Activated CD8-positive, alpha-beta memory T cell treated with anti-CD3 and anti-CD28 coated beads, Interleukin-2, amount 50 U/mL, for 1 hour (primary cell): Measurements from ENCODE around the gene GABRD.

ENCODE experiments used
- DNase-seq: peaks from one replicate; pipeline ENCODE4 v3.0.0-alpha.2; 2020; ENCODE audit errors: extremely low read depth

The GABRD gene

DNA sequence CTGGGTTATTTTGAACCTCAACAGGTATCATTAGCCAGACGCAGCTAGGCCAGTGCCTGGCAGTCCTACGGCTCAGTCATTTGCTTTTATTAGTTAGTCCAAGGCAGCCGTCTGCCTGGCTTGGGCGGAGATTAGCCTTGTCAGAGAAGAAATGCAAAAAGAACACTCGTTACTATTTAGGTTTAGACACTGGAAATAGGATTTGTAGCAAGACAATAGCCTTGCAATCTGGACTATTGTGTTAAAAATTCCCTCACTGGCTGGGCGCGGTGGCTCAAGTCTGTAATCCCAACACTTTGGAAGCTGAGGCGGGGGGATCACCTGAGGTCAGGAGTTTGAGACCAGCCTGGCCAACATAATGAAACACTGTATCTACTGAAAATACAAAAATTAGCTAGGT lies 20.1 kb downstream of the GABRD start:
- no peak for DNase-seq

DNA sequence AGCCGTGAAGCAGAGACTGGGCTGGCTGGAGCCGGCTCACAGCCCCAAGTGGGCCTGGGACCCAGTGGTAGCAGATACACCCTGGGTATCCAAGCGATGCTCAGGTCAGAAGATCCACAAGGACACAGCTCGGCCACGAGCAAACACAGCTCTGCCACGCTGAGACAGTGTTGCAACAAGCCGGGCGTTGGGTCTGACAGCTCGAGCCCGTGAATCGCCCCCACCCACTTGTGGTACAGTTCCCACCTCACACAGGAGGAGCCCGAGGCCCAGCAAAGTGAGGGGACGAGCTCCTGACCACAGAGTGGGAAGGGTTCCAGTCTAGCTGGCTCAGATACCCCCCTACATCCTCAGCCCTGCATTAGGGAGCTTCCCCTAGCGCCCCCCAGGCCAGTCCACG lies 22.2 kb downstream of the GABRD start:
- DNase-seq, result no peak

DNA sequence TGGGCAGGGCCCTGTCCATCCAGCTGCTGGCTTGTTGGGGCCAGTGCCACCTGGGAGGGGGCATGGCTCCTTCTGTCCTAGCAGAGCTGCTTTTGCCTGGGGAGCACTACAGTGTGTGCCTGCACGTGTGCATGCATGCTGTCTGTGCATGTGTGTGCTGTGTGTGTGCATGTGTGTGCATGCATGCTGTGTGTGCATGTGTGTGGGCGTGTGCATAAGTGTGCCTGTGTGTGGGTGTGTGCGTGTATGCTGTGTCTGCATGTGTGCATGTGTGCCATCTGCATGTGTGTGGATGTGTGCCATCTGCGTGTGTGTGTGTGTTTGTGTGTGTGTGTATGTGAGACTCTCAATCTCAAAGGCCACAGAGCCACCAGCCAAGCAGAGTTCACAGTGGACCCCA lies 22.7 kb downstream of the GABRD start:
- DNase-seq, result no peak

DNA sequence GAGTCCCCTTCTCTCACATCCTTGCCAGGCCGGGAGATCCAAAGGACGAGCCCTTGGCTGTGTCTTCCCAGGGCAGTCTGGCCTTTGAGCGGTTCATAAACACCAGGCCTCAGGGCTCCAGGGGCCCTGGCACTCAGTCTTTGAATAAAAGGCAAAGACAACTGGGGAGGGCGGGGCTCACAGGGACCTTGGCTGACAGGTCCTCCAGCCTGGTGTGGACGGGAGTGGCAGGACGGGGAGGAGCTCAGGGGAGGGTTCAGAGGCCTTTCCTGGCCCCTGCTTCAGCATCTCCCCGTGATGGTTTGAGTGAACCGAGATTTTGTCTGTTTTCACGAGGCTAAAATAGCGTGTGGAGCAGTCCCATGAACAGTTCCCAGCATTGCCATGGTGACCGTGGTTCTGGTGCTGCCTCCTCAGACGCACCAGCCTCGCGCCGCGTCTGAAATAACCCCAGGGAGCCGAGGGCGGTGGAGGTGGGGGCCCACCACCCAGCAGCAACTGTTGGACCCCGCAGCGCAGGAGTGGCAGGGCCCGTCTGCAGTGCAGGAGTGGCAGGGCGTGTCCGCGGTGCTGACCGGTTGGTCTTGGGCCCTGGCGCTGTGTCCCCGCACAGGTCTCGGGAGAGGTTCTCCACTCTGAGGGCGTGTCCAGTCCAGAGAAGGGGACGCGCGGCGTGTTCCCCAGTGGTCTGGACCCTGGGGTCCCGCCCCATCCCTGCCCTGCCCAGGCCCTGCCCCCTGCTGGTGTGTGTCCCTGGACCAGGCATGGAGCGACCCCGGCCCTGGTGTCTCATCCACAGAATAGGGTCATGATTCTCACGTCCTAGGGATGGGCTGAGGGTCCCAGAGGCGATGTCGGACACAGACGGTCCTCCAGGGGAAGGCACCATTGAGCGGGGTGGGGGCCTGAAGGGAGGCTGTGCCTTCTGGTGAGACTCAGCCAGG lies 24.0 kb downstream of the GABRD start:
- DNase-seq, result no peak

DNA sequence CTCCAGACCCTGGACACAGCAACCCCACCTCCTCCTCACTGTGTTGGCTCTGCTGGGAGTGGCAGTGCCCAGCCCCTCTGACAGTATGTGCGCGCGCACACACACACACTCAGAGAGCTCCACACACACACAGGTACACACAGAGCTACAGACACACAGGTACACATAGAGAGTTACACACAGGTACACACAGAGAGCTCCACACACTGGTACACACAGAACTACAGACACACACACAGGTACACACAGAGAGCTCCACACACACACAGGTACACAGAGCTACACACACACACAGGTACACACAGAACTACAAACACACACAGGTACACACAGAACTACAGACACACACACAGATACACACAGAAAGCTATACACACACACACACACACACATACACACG lies 24.7 kb downstream of the GABRD start:
- DNase-seq, result no peak

DNA sequence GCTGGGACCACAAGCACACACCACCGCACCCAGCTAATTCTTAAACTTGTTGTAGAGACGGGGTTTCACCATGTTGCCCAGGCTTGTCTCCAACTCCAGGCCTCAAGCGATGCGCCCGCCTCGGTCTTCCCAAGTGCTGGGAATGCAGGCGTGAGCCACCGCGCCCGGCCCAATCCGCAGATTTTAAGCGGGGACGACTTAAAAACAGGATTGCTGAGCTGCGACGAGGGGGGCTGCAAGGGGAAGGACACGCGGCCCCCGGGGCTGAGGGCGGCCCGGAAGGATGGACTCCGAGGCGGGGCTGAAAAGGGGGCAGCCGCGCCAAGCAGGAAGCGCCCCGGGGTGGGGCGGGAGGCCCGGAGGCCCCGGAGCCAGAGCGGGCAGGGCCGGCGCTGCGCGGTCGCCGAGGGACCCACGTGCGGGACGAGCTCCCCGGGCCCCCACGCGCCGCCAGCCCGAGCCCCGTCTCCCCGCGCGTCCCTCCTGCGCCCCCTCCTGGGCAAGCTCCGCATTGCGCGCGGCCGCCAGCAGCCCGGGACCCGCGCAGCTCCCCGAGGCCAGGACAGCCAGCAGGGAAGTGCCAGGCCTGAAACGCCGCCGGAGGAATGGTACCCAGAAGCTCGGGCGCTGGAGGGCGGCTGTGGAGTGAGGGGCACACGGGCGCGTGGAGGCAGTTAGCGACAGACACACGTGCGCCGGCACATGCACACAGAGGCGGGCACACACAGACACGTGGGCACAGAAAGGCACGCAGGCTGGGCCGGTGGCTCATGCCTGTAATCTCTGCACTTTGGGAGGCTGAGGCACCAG lies 25.6 kb downstream of the GABRD start:
- no peak for DNase-seq

DNA sequence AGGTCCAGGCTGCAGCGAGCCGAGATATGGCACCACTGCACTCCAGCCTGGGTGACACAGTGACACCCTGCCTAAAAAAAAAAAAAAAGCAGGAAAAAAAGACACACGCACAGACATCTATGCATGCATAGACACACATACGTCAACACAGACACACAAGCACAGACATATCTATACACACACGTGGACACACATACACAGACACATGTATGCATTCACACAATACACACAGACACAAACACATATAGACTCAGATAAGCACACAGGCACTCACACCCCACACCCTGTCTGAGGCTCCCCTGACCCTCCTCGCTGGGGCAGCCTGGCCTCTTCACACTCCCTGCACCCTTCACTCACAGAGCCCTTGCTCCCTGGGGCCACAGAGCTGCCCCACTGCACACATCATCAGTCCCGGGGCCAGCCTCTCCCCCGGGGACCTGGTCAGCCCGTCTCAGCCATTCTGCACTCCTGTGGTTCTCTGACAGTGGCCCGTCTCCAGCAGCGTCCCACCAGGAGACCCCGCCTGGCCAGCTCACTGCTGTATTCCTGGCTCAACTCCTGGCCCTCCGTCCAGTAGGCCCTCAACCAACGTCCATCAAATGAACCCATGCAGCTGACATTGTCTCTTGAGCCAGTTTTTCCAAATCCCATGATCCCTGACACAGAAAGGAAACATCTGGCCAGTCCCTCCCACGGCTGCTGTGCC lies 26.5 kb downstream of the GABRD start:
- DNase-seq, result no peak

DNA sequence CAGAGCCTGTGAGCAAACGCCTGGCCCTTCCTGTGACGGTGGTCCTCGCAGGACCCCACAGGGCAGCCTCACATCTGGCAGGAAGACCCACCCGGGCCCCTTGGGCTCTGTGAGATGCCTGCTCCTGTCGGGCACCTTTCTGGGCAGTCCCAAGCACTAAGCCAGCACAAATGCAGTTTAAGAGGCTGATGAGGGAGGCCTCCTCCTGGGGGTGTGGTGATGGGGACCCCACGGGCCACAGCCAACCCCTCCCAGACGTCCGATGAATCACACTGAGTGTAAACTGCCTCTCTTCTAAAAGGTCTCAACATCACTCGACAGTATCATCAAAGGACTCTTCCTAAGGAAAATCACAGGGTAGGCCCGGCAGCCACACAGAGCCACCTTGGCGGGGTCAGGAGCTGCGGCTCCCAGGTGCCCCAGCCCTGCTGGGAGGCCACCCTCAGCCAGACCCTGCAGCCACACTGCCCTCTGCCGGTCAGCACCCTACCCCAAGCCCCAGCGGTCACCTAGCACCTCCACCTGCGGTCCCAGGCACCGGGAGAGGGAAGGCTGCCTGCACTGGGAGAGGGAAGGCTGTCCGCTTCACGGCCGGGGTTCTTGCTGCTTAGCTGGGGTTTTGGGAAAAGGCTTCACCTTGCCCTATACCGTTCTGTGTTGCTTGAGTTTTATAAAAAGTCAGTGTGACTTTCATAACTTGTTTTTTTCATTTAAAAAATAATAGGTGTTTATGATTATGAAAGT lies 27.2 kb downstream of the GABRD start:
- no peak for DNase-seq

DNA sequence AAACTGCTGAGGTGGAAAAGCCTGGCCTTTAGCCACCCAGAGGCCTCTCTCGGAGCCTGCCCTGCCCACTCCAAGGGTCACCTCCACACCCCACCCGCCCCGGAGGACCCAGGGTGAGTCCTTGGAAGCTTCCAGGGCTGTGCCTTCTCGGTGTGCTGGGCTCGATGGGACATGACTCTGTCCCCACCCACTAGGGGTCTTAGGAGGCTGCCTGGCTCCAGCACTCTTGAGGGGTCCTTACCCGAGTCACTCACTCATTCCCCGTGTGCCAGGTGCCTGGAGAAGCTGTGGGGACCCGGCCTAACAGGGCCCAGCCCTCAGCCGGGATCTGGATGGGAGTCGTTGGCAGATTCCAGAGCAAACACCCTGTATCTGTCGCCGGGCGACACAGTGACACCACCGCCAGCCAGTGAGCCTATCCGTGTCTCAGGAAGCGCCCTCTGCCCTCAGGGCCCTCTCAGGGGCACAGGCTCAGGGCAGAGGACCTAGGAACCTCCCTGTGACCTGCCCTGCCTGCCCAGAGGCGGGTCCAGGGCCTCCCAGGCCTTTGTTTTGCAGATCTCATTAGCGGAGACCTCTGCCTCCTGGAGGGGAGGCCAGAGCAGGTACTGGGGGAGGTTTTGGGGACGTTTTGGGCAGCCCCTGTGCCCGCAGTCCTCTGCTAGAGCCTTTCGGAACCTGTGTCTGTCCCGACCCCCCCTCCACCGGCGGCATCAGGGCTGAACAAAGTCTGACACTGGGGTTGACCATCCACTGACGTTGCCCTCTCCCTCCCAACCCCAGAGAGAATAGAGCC lies 28.0 kb downstream of the GABRD start:
- DNase-seq, result no peak

DNA sequence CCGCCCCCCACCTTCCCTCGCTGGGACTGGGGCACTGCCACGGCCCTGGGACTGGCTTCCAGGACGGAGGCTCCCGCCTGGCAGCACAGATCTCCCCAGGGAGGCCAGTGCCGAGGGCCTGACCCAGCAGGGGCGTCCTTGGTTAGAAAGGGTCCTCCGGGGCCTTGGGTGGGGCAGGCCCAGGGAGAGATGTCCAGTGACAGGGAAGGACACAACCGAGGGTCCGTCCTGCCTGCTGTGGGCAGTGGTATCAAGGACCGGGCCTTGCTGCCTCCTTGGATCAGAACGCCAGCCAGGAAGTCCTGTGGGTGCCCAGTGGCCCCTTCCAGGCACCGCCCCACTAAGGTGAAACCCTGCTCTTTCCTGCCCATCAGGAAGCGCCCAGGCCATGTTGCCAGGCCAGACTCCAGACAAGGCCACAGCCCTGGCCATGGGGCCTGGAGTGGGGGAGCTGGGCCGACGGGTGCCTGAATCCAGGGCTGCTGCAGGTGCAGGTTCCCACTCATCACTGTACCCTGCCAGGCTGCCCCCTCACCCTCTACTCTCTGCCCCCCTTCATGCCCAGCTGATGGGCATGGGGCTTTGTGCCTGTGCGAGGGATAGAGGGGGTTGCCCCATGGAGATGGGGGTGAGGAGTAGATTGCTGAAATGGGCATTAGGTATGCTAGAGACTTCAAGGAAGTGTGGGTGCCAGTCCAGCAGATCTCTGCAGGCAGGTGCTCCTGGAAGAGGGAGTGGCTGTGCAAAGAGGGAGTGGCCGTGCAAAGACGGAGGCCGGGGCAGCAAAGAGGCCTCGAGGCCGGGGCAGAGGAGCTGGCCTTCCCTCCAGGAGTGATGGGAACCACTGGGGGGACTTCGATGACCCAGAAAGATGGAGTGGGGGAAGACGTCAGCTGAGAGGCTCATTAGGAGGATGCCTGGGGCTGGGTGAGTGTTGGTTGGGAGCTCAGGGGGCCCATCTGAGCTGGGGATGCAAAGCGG lies 28.9 kb downstream of the GABRD start:
- no peak for DNase-seq

DNA sequence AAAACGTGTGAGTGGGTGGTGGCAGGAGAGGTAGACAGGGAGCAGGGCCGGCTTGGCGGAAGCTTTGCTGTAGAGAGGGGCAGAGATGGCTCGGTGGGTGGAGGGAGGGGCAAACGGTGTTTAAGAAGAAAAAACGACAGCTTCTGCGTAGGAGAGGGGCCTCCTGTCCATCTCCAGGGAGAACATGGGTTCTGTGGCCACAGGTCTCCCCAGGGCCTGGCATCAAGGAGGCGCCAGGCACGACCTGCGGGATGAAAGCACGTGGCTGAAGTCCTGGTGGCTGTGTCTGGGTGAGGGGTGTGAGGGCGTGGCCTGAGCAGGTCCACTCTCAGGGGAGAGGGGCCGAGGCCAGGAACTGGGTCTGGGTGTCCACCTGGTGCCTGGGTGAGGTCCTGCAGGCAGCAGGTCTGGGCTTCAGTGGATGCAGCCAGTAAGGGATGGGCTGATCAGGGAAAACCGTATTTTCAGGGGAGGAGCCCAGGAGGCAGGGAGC lies 30.1 kb downstream of the GABRD start:
- DNase-seq, result no peak

DNA sequence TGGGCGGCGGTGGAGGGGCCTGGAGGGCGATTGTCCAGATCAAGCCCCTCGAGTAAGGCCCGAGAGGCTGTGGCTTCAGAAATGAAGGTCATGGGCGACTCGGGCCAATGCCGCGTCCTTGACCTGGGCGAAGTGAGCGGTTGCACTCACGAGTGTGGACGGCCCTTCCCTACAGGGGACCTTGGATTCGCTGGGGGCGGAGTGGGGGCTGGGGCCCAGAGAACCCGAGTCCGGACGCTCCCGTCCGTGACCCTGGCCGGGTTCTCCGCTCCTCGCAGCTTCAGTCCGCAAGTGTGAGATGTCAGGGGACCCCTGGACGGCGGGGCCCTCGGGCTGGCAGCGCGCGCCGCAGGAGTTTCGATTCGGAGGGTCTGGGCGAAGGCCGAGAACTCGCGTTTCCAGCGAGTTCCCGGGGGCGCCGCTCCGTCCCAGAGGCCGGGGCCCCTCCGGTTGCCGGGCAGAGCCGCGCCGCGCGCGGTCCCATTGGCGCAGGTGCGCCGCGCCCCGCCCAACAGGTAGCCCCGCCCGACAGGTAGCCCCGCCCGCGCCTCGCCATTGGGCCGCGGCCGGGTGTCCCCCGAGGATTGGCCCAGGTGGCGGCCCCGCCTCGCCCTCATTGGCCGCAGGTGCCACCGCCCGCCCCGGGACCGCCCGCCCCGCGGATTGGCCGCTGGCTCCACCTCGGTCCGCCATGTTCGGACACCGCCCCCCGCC lies 30.7 kb downstream of the GABRD start, which contains the start of gene PRKCZ:
PRKCZ (plus strand) TSS at position 694 of the 714 bp plus-strand sequence. CDS start 220 bp downstream, outside the sequence.
- peak; percentile 73 for DNase-seq

DNA sequence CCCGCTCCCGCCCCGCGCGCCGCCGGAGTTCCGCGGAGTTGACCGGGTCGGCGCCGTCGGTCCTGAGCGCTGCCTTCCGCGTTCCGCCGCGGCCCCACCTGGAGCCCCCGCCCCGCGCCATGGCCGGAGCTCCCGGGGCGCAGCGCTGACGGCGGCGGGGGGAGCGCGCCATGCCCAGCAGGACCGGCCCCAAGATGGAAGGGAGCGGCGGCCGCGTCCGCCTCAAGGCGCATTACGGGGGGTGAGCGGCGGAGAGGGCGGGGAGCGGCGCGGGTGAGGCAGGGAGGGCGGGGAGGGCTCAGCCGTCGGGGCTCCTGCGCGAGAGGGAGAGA lies 31.3 kb downstream of the GABRD start:
- no peak for DNase-seq

DNA sequence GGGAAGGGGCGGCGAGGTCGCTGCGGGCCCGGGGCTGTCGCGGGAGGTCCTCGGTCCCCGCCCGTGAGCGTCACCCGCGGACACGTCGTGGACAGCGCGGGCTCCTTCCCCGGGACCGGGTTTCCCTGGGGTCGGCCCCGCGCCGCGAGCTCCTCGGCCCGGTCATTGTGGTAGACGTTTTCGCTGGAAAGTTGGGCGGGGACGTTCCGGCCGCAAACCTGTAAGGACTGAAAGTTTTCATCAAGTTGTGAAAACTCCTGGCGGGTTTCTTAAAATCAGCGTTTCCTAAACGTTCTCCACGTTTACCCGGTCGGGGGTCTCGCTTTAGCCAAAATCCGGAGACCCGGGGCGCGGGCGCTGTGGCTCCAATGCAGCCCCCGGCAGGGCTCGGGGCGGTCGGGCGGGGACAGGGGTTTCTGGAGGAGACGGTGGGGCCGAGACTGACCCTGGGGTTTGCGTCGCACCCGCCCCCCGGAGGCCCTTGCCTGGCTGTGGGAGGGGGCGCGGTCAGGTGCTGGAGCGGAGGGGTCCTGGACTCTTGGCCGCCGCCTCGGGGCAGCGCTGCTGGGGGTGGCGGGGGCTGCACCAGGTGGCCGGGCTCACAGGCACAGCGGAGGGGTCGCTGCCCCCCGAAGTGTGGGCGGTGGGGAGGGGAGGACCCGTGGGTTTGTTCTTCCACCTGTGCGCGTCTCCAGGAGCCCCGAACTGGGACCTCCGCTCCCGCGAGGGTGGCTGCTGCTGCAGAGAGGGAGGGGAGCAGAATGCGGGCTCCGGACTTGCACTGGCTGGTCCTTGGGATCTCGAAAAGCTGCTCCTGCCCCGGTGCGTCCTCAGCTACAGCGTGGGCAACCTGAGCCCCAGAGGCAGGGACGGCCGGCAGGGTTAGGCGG lies 31.9 kb downstream of the GABRD start:
- DNase-seq, result no peak

DNA sequence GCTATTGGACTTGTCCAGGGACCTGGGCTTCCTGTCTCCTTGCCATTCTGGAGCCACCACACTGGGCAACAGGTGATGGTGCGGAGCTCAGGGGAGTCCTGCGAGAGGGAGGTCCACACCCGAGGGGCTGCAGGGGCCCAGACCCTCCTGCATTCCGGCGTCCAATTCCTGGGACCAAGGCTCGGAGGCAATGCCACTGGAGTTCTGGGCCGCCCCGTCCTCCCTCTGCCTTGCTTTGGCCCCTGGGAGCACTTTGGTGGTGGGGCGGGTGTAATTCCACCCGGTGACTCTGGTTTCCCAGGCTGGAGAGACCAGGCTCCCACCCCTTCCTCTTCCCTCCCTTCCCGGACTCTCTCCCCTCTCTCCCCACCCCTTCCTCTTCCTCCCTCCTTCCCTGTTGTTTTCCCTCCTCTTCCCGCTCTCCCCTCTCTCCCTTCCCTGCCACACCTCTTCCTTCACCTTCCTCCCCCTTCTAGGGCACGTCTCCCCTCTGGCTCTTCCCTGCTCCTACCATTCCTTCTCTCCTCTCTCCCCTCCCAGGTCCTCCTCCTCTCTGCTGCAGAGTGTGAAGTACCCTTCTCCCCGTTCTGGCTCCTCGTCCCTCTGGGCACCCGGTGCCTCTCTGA lies 33.0 kb downstream of the GABRD start:
- DNase-seq, result no peak

DNA sequence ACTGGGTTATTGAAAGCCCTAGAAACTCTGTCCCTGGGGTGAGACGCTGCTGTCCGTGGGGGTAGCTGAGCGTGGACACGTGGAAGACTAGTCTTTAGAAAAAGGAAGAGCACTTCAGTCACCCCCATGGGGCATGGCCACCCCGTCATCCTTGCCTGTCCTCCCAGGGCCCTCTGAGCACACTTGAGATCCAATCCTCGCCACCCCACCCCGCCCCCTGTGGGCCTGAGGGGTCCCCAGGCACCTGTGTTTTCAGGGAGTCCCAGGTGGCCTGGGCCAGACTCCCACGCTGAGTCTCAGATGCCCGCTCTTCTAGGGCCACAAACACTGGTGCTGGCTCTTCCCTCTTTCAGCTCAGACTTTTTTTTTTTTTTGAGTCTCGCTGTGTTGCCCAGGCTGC lies 33.6 kb downstream of the GABRD start:
- no peak for DNase-seq

DNA sequence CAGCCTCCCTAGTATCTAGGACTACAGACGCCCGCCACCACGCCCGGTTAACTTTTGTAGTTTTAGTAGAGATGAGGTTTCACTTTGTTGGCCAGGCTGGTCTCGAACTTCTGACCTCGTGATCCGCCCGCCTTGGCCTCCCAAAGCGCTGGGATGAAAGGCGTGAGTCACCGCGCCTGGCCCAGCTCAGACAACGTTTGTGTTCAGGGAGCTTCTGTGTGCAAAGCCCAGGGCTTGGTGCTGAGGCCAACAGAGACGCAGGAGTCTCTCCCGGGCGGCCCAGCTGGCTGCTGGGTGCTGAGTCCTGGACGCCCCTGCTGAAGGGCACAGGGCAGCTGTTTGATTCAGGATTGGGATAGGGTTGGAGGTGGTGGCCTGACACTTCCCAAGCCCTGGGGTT lies 34.1 kb downstream of the GABRD start:
- DNase-seq, result no peak
